NCI-H345 treated with DMSO at 0.1 percent for 48 hours (cell line): ENCODE measurements around the gene SLC25A20.
A peak's percentile ranks its signal among the peaks of the same experiment; 100 is the strongest.
"Not testable (repeated sequence)": the region's sequence is repeated elsewhere in the genome, so short reads cannot be mapped to it uniquely, and the experiment has no call there.

Experiments used
- DNase-seq: peaks from one replicate; lab custom pipeline; 2025; ENCODE audit not compliant: unreplicated experiment; lab: John Stamatoyannopoulos, UW

Gene SLC25A20

GRCh38 chr3:48847504-48848423 lies 50.9 kb downstream of the SLC25A20 start, which contains the start of gene PRKAR2A:
Gene PRKAR2A (minus strand): TSS chr3:48847874. CDS start chr3:48847596, 278 bp downstream.
- DNase-seq = peak; percentile 48

DNA sequence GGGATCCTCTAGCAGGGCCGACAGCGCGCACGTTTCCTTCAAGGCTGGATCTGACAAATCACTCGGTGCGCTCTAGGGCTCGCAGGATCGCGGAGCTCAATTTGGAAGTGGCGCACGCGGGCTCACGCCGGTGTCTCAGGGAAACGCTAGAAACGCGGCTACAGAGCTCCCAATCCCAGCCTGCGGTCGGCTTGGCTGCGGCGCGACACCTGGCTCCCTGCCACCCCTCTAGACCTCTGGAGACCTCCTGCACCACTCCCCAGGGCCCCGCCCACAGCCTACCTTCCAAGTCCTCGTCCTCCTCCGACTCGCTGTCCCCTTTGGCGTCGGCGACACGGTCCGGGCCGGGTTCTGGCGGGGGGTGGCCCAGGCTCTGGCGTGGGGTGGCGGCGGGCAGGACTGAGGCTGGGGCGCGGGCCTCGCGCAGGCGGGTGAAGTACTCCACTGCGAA lies 51.6 kb downstream of the SLC25A20 start:
- DNase-seq = peak; percentile 13

DNA sequence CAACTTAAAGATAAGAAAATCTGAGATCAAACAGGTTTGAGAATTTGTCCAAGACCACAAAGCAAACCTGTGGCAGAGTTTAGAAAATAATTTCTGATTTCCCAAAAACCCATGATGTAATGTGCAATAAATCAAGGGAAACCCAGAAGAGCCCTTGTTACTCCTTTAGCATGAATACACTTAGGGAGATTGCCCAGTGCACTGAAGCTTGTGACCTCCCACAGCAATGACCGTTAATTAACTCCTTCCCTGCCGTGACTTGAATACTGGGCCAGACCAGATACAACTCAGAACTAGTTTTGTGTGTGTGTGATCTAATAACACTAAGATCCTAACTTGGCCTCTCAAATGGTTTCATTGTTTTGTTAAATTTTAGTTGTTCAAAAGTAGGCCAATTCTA lies 53.5 kb downstream of the SLC25A20 start:
- no peak for DNase-seq

DNA sequence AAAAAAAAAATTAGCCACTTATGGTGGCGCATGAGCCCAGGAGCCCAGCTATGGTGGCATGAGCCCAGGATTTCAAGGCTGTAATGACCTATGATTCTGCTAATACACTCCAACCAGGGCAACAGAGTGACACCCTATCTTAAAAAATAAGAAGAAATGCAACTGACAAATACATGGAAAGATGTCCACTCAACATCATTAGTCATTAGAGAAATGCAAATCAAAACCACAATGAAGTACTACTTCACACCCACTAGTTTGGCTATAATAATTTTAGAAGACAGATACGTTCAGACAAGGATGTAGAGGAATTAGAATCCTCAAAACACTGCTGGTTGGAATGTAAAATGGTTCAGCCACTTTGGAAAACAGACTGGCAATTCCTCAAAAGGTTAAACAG lies 61.5 kb downstream of the SLC25A20 start:
- no peak for DNase-seq

GRCh38 chr3:48835650-48836366 lies 62.9 kb downstream of the SLC25A20 start:
- no peak for DNase-seq

- DNase-seq = no peak
Measured at GRCh38 chr3:48832684-48833083, 66.0 kb downstream of the SLC25A20 start.

- no peak for DNase-seq
Measured at GRCh38 chr3:48830715-48831114, 68.0 kb downstream of the SLC25A20 start.

- DNase-seq = not testable (repeated sequence)
Measured at GRCh38 chr3:48829525-48829924, 69.2 kb downstream of the SLC25A20 start.

DNA sequence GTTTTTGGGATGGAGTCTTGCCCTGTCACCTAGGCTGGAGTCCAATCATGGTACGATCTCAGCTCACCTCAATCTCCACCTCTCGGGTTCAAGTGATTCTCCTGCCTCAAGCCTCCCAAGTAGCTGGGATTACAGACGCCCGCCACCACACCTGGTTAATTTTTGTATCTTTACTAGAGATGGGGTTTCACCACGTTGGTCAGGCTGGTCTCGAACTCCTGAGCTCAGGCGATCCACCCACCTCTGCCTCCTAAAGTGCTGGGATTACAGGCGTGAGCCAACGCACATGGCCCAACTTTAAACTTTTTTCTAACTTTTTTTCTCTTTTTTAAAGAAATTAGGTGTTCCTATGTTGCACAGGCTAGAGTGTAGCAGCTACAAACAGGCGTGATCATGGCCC lies 70.8 kb downstream of the SLC25A20 start:
- DNase-seq = not testable (repeated sequence)

GRCh38 chr3:48826451-48826850 lies 72.2 kb downstream of the SLC25A20 start:
- DNase-seq = no peak

- no peak for DNase-seq
Measured at GRCh38 chr3:48820612-48821324, 77.9 kb downstream of the SLC25A20 start.

- no peak for DNase-seq
Measured at GRCh38 chr3:48819234-48820221, 79.2 kb downstream of the SLC25A20 start.

DNA sequence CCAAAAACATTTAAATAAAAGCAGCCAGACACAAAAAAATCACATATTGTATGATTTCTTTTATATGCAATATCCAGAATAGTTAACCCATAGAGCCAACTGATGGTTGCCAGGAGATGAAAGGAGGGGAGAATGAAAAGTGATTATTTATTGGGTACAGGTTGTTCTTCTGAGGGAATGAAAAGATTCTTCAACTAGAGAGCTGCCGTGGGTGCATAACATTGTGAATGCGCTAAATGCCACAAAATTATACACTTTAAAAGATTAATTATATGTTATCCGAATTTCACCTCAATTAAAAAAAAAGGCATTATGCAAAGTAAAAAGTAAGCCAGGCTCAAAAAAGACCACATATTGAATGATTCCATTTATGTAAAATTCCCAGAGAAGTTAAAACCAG lies 87.2 kb downstream of the SLC25A20 start:
- DNase-seq = no peak
